ENCODE data around the gene GPER1. TPM values are rescaled to one million over a fixed set of nuclear protein-coding genes. Genes with fewer than 3 reads are reported as not detected.

GPER1 gene
- total RNA-seq, 1 donor from 2014 or later = 11.1 TPM

GRCh38 chr7:1076184-1077072 lies 11.5 kb upstream of the GPER1 start:
- no peaks in the 10 kb centered on the region for H3K27me3 ChIP-seq
- no peak for DNase-seq
- TF ChIP-seq, protein P1, sequence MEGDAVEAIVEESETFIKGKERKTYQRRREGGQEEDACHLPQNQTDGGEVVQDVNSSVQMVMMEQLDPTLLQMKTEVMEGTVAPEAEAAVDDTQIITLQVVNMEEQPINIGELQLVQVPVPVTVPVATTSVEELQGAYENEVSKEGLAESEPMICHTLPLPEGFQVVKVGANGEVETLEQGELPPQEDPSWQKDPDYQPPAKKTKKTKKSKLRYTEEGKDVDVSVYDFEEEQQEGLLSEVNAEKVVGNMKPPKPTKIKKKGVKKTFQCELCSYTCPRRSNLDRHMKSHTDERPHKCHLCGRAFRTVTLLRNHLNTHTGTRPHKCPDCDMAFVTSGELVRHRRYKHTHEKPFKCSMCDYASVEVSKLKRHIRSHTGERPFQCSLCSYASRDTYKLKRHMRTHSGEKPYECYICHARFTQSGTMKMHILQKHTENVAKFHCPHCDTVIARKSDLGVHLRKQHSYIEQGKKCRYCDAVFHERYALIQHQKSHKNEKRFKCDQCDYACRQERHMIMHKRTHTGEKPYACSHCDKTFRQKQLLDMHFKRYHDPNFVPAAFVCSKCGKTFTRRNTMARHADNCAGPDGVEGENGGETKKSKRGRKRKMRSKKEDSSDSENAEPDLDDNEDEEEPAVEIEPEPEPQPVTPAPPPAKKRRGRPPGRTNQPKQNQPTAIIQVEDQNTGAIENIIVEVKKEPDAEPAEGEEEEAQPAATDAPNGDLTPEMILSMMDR (IDR thresholded peaks at IDR 0.05) = no peak
- no peaks in the 10 kb centered on the region for H3K36me3 ChIP-seq
- H3K9me3 ChIP-seq = no peaks in the 10 kb centered on the region
- H3K4me1 ChIP-seq = no peaks in the 10 kb centered on the region
- H3K4me3 ChIP-seq = no peak overlapping the region
- peak; percentile 15 for ATAC-seq
- intact Hi-C loops (cut with DNase I) = no loop called here
- peak overlapping the region; percentile 65 for H3K27ac ChIP-seq

DNA sequence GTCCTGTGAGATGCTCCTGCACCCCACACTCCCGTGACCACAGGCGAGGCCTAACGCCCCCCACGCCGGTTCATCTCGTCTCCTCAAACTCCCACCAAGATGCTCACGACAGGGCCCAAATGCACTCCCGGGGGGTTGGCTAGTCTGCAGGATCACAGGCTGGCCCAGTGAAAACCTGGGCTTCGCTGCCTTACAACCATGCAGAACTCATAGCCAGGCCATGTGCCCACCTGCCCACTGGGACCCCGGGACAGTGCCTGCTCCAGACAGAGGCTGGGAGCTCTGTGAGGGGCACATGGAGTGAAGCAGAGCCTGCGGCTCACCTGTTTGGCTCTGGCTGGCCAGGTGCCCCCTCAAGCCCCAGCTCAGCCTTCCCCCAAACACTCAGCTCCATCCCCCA lies 9.4 kb upstream of the GPER1 start:
- no peaks in the 10 kb centered on the region for H3K36me3 ChIP-seq
- H3K27me3 ChIP-seq = no peaks in the 10 kb centered on the region
- TF ChIP-seq, protein P1 (IDR thresholded peaks at IDR 0.05) = no peak
- no peak overlapping the region for H3K4me3 ChIP-seq
- DNase-seq (no peak), ATAC-seq (no peak)
- H3K4me1 ChIP-seq = no peaks in the 10 kb centered on the region
- peak overlapping the region; percentile 65 for H3K27ac ChIP-seq
- intact Hi-C loops (cut with DNase I) = no loop called here
- H3K9me3 ChIP-seq = no peaks in the 10 kb centered on the region

DNA sequence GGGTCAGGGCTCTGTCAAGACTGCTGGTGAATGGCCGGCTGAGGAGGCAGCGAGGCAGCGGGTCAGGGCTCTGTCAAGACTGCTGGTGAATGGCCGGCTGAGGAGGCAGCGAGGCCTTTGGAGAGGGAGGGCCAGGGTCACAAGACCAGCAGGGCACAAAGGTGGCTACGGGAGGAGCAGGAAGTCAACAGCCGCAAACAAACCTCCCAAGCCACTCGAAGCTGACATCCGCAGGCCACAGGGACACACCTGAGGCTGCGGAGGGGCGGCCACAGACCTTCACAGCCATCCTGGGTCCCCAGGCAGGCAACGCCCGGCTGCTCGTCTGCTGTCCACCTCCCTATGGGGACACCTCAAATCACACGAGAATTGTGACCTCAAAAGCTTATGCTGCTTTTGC lies 8.9 kb upstream of the GPER1 start:
- Histone ChIP-seq H3K27ac (no peak overlapping the region), H3K9me3 (no peaks in the 10 kb centered on the region), H3K4me3 (no peak overlapping the region), H3K4me1 (no peaks in the 10 kb centered on the region), H3K36me3 (no peaks in the 10 kb centered on the region), H3K27me3 (no peaks in the 10 kb centered on the region)
- intact Hi-C loops (cut with DNase I) = no loop called here
- no peak for ATAC-seq
- TF ChIP-seq, protein P1 (IDR thresholded peaks at IDR 0.05) = no peak
- no peak for DNase-seq

DNA sequence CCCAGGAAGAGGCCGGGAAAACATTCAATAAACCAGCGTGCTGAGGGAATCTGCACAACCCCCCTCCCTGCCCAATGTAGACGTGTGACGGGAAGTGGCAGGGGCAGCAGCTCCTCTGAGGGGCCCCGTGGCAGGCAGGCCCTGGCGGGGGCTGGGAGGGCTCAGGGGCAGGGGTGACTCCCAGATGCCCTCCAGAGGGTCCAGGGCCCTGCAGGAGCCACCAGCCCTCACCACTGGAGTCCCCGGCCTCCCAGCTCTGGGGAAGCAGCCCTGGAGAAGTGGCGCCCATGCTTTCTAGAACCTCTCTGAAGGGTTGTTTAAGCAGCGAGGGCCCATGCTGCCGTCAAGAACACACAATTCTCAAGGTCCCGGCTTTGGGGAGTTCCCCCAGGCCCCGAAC lies 8.4 kb upstream of the GPER1 start:
- no peaks in the 10 kb centered on the region for H3K27me3 ChIP-seq
- no peak overlapping the region for H3K4me3 ChIP-seq
- intact Hi-C loops (cut with DNase I) = no loop called here
- TF ChIP-seq, protein P1 (IDR thresholded peaks at IDR 0.05) = no peak
- H3K36me3 ChIP-seq = no peaks in the 10 kb centered on the region
- no peak for ATAC-seq
- DNase-seq = no peak
- H3K4me1 ChIP-seq = no peaks in the 10 kb centered on the region
- H3K27ac ChIP-seq = no peak overlapping the region
- no peaks in the 10 kb centered on the region for H3K9me3 ChIP-seq

GRCh38 chr7:1080252-1080920 lies 7.5 kb upstream of the GPER1 start:
- intact Hi-C loops (cut with DNase I) = no loop called here
- ATAC-seq (no peak), DNase-seq (no peak)
- H3K4me3 ChIP-seq = no peak overlapping the region
- TF ChIP-seq, protein P1 (IDR thresholded peaks at IDR 0.05) = no peak
- no peak overlapping the region for H3K27ac ChIP-seq
- H3K27me3 ChIP-seq = no peaks in the 10 kb centered on the region
- no peaks in the 10 kb centered on the region for H3K36me3 ChIP-seq
- no peaks in the 10 kb centered on the region for H3K4me1 ChIP-seq
- no peaks in the 10 kb centered on the region for H3K9me3 ChIP-seq

Measured in upper lobe of right lung (tissue), 1 donor.